T-helper 9 cell (primary cell): ENCODE results near the gene AP4B1.

Experiments
- DNase-seq: peaks from one replicate; pipeline ENCODE4 v3.0.0-alpha.2; 2020

AP4B1 gene

GRCh38 chr1:113891631-113892220 lies 12.9 kb downstream of the AP4B1 start:
- DNase-seq = no peak

- DNase-seq = no peak
Measured at GRCh38 chr1:113890816-113891215, 13.8 kb downstream of the AP4B1 start.

DNA sequence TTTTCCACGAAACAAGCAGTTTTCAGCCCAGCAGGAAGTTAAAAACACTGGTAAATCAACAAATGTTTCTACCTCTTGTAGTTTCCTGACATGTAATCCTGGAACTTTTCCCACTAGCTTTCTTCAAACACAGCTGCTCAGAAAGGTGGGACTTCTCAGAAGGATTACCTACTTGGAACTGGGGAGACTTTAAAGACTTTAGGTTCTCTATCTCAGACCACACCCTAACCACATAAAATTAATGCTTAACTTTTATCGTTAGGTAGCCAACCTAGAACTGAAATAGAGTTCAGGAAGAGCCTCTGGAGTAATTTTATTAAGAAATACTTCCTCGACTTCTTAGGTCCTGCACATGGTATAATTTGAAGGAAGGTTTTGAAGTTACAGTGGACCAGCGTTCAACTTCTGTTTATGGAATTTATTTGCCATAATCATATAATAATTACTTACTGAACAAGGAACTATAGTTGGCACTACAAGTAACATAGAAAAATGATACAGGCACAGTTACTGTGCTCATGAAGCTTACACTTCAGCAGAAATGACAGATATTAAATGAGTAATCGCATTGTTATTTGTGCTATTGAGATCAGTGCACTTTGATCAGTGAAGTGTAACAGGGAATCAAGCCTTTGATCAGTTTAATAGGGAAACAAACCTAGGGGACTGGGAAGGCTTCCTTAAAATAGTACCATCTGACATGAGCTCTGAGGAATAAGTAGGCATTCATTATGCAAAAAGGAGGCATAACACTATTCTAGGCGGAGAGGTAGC lies 17.0 kb downstream of the AP4B1 start, which contains the start of gene BCL2L15:
TSS of gene BCL2L15 (minus strand) at position 180 of the 774 bp plus-strand sequence. CDS start 206 bp downstream, outside the sequence.
- no peak for DNase-seq

- DNase-seq = no peak
Measured at GRCh38 chr1:113886417-113887401, 17.9 kb downstream of the AP4B1 start.

DNA sequence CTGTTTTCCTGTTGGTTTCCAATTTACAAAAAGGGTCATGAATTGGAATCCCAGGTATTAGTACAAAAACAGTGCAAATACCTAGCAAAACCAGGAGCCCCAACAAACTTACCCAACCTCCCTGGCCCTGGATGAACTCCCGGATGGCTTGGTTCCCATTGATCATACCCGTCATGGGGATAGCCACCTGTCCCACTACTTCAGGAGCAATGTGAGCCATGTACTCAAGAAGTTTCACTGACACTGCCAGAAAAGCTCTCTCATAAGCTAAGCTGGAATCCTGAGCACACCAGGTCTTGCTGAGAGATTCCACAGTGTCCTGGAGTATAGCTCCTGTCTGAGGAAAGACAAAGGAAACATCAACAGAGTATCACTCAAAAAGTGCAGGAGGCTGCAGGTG lies 22.9 kb downstream of the AP4B1 start:
- no peak for DNase-seq

GRCh38 chr1:113879739-113880038 lies 24.9 kb downstream of the AP4B1 start:
- DNase-seq = no peak

- no peak for DNase-seq
Measured at GRCh38 chr1:113876176-113876575, 28.4 kb downstream of the AP4B1 start.

DNA sequence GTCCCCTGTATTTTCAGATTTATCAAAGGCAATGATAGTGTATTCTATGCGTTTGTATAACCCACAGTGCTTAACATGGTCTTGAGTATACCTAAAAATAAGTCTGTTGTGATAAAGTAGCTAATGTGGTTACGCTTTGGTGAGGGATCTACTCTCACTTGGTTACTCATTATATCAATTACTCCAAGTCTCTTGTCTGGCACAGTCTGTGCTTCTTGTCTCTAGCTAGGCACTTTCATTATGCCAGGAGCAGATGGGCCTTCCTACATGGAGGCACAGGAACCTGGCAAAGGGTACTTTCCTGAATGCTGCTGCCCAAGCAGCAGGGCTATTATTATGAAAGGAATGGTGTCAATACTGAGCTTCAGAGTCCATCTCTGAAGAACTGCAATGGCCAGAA lies 28.9 kb downstream of the AP4B1 start:
- no peak for DNase-seq

GRCh38 chr1:113874012-113874879 lies 30.4 kb downstream of the AP4B1 start:
- no peak for DNase-seq

- DNase-seq = no peak
Measured at GRCh38 chr1:113872219-113872935, 32.2 kb downstream of the AP4B1 start.

DNA sequence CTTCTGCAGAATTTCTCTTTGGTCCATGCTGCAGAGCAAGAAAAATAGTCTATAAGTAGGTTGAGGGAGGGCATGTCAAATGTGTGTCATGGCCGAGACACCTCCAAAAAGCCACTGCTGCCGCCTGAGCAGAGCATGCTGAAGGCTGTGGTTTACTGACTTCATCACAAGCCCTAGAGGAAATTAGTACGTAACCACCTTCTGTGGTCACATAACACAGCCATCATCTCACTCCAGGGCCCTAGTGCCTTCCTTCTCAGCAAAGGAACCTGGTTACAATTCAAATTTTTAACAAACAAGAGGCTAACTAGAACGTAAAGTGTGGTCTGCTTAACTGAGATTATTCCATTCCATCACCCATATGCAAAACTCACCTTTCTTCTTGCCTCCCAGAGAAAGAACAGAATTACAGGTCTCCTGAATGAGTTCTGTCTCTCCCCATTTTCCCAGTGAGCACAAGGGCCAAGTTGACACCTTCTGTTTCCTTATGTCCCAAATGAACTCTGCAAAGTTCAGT lies 32.9 kb downstream of the AP4B1 start, which contains the start of gene PTPN22:
TSS of gene PTPN22 (minus strand) at position 116 of the 517 bp plus-strand sequence.
- peak; percentile 65 for DNase-seq

DNA sequence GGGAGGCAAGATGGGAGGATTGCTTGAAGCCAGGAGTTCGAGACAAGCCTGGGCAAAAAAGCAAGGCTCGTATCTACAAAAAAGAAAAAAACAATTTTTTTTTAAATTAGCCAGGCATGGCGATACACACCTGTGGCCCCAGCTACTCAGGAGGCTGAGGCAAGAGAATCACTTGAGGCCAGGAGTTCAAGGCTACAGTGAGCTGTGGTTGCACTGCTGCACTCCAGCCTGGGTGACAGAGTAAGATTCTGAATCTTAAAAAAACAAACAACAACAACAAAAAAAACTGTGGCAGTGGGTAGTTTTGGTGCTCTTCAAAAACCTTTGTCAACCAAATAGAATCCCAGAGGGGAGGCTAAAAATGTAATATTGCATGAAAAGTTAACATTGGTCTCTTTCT lies 33.8 kb downstream of the AP4B1 start:
- DNase-seq = no peak

GRCh38 chr1:113868387-113869083 lies 36.1 kb downstream of the AP4B1 start:
- no peak for DNase-seq

DNA sequence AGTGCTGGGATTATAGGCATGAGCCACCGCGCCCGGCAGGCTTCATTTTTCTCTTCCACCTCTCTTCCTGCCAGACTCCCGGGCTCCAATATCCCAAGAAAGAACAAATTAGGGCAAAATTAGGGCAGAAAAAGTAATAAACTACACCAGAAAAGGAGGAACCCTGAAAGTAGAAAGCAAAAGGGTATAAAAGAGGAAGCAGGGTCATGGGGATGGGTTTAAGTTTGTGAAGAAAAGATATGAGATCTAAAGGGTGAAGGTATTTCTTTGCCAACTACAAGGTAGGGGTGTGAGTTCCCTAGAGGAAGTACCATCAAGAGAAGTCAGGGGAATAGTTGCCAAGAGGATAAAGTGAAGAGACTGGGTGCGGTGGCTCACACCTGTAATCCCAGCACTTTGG lies 43.0 kb downstream of the AP4B1 start:
- no peak for DNase-seq

GRCh38 chr1:113860891-113861290 lies 43.7 kb downstream of the AP4B1 start:
- no peak for DNase-seq

GRCh38 chr1:113859478-113860175 lies 45.0 kb downstream of the AP4B1 start:
- DNase-seq = no peak

DNA sequence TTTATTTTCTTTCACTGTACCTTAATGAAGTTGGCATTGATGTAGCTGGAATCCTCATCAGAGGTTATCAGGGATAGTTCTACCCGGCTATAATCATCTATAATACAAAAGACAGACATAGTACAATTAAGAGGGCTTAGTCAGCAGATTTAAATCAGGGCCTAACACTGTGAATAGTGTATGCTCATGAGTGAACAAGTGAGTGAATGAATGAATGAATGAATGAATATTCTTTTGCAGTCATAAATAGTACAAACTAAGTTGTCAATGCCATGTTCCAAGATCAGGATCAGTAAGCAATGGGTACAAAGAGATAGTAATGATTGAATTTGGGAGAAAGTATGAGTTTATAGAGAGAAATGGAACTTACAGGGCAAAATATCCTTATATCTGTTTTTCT lies 45.6 kb downstream of the AP4B1 start:
- DNase-seq = no peak

DNA sequence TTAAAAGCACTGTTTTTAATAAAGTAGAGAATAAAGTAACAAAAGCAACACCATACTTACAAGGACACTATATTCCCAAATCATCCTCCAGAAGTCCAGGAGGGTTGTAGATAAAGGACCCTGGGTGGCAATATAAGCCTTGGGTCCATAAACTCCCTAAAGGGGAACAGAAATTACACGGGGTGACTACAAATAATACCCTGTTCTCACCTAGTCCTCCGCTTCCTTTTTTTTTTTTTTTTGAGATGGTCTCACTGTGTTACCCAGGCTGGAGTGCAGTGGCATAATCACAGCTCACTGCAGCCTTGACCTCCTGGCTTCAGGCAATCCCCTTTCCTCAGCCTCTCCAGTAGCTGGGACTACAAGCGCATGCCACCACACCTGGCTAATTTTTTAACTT lies 46.2 kb downstream of the AP4B1 start:
- DNase-seq = no peak

GRCh38 chr1:113857776-113858175 lies 46.8 kb downstream of the AP4B1 start:
- no peak for DNase-seq

DNA sequence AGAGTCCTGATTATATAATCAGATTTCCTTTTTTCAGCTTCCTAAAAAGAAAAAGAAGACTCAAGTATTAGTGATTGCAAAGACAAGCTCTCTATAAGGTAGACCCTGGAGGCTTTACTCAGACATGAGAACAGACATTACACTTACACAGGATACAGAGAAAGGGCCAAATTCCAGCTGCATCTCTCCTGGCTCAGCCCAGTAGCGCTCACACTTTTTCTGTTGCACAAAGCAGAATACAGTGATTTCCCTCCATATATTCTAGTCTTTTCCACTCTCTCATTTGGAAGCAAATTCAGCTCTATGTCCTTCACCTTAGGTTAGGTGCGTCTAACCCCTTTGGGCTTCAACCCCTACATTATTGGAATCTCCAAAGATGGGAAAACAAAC lies 48.2 kb downstream of the AP4B1 start:
- no peak for DNase-seq
